ENCODE results near the gene SPAG17.

Gene SPAG17

GRCh38 chr1:118077331-118078045 is 107.5 kb downstream of the SPAG17 start:
- TF ChIP-seq FOXP2 (optimal IDR thresholded peaks at IDR 0.05; ENCODE audit: borderline replicate concordance, extremely low read depth, extremely low read length, insufficient read depth) = no peak
- no peak for TF ChIP-seq POLR2AphosphoS5 (IDR thresholded peaks at IDR 0.05; ENCODE audit: low read depth, low read length)
- no peak for TF ChIP-seq TAF1 (IDR thresholded peaks at IDR 0.05; ENCODE audit: borderline replicate concordance, insufficient read depth, low read length)
- TF ChIP-seq REST (IDR thresholded peaks at IDR 0.05; ENCODE audit: insufficient read depth in 1 of 2, low read depth in 2 of 2, low read length in 2 of 2) = no peak
- no peak for TF ChIP-seq SIN3A (IDR thresholded peaks at IDR 0.05; ENCODE audit: borderline replicate concordance, insufficient read depth, low read length)

- TF ChIP-seq REST (IDR thresholded peaks at IDR 0.05; ENCODE audit: insufficient read depth in 1 of 2, low read depth in 2 of 2, low read length in 2 of 2) (no peak), TAF1 (IDR thresholded peaks at IDR 0.05; ENCODE audit: borderline replicate concordance, insufficient read depth, low read length) (no peak), POLR2AphosphoS5 (IDR thresholded peaks at IDR 0.05; ENCODE audit: low read depth, low read length) (no peak), SIN3A (IDR thresholded peaks at IDR 0.05; ENCODE audit: borderline replicate concordance, insufficient read depth, low read length) (no peak), FOXP2 (optimal IDR thresholded peaks at IDR 0.05; ENCODE audit: borderline replicate concordance, extremely low read depth, extremely low read length, insufficient read depth) (no peak)
Measured at GRCh38 chr1:118075116-118075515, 109.9 kb downstream of the SPAG17 start.

- TF ChIP-seq REST (IDR thresholded peaks at IDR 0.05; ENCODE audit: insufficient read depth in 1 of 2, low read depth in 2 of 2, low read length in 2 of 2) (no peak), FOXP2 (optimal IDR thresholded peaks at IDR 0.05; ENCODE audit: borderline replicate concordance, extremely low read depth, extremely low read length, insufficient read depth) (no peak), TAF1 (IDR thresholded peaks at IDR 0.05; ENCODE audit: borderline replicate concordance, insufficient read depth, low read length) (no peak), SIN3A (IDR thresholded peaks at IDR 0.05; ENCODE audit: borderline replicate concordance, insufficient read depth, low read length) (no peak), POLR2AphosphoS5 (IDR thresholded peaks at IDR 0.05; ENCODE audit: low read depth, low read length) (no peak)
Measured at GRCh38 chr1:118073648-118074435, 111.2 kb downstream of the SPAG17 start.

- no peak for TF ChIP-seq REST (IDR thresholded peaks at IDR 0.05; ENCODE audit: insufficient read depth in 1 of 2, low read depth in 2 of 2, low read length in 2 of 2)
- TF ChIP-seq SIN3A (IDR thresholded peaks at IDR 0.05; ENCODE audit: borderline replicate concordance, insufficient read depth, low read length) = no peak
- TF ChIP-seq TAF1 (IDR thresholded peaks at IDR 0.05; ENCODE audit: borderline replicate concordance, insufficient read depth, low read length) = no peak
- no peak for TF ChIP-seq POLR2AphosphoS5 (IDR thresholded peaks at IDR 0.05; ENCODE audit: low read depth, low read length)
- TF ChIP-seq FOXP2 (optimal IDR thresholded peaks at IDR 0.05; ENCODE audit: borderline replicate concordance, extremely low read depth, extremely low read length, insufficient read depth) = no peak
Measured at GRCh38 chr1:118049981-118050380, 135.0 kb downstream of the SPAG17 start.
